Trophoblast cell (in vitro differentiated cells and primary cell): ENCODE results near the gene SETD3.
A peak's percentile ranks its signal among the peaks of the same experiment; 100 is the strongest.

Source experiments
- DNase-seq, 2 donors: peaks; one replicate each; pipeline ENCODE4 v3.0.0-alpha.2; 2016
- H2AFZ ChIP-seq: 2 replicates; pipeline ENCODE4 v1.6.1; 2013; ENCODE audit warnings: low read length, moderate library complexity, mild to moderate bottlenecking; ENCODE audit not compliant: insufficient read depth, poor library complexity
- H2AK5ac ChIP-seq: 2 replicates; pipeline ENCODE4 v1.6.1; 2013; ENCODE audit warnings: mild to moderate bottlenecking, low read length
- H2BK120ac ChIP-seq: 2 replicates; pipeline ENCODE4 v1.6.1; 2013; ENCODE audit warnings: low read length, mild to moderate bottlenecking, moderate library complexity; ENCODE audit not compliant: insufficient read depth, poor library complexity
- H2BK12ac ChIP-seq: 2 replicates; pipeline ENCODE4 v1.6.1; 2013; ENCODE audit warnings: mild to moderate bottlenecking, low read length, moderate library complexity
- H2BK5ac ChIP-seq: 2 replicates; pipeline ENCODE4 v1.6.1; 2013; ENCODE audit warnings: low read length, low read depth, moderate library complexity, mild to moderate bottlenecking; ENCODE audit not compliant: poor library complexity
- H3K14ac ChIP-seq: 2 replicates; pipeline ENCODE4 v1.6.1; 2013; ENCODE audit warnings: mild to moderate bottlenecking, low read length
- H3K18ac ChIP-seq: 2 replicates; pipeline ENCODE4 v1.6.1; 2013; ENCODE audit warnings: mild to moderate bottlenecking, low read length
- H3K23ac ChIP-seq: 2 replicates; pipeline ENCODE4 v1.6.1; 2013; ENCODE audit warnings: low read length
- H3K27ac ChIP-seq: 2 replicates; pipeline ENCODE4 v1.5.1; 2013; ENCODE audit warnings: low read depth, mild to moderate bottlenecking, inconsistent platforms, low read length, moderate library complexity
- H3K27me3 ChIP-seq: 2 replicates; pipeline ENCODE4 v1.6.1; 2013; ENCODE audit warnings: inconsistent platforms, mild to moderate bottlenecking, low read length, moderate library complexity; ENCODE audit not compliant: insufficient read depth
- H3K36me3 ChIP-seq, 2 experiments: 1 replicate in 1 of 2; 2 replicates in 1 of 2; pipeline ENCODE4 v1.6.1; 2013; ENCODE audit warnings: low read length in 2 of 2, mild to moderate bottlenecking in 2 of 2, moderate library complexity in 1 of 2; ENCODE audit not compliant: insufficient read depth in 2 of 2, control insufficient read depth in 1 of 2
- H3K4ac ChIP-seq: 2 replicates; pipeline ENCODE4 v1.6.1; 2013; ENCODE audit warnings: low read depth, mild to moderate bottlenecking, low read length, moderate library complexity
- H3K4me1 ChIP-seq, 2 experiments: 1 replicate in 1 of 2; 2 replicates in 1 of 2; pipeline ENCODE4 v1.6.1; 2013; ENCODE audit warnings: low read length in 2 of 2, mild to moderate bottlenecking in 2 of 2, moderate library complexity in 1 of 2; ENCODE audit not compliant: insufficient read depth in 2 of 2, control insufficient read depth in 1 of 2
- H3K4me2 ChIP-seq: 2 replicates; pipeline ENCODE4 v1.6.1; 2013; ENCODE audit warnings: inconsistent platforms, mild to moderate bottlenecking, low read length, moderate library complexity
- H3K4me3 ChIP-seq: 2 replicates; pipeline ENCODE4 v1.5.1; 2013; ENCODE audit warnings: mild to moderate bottlenecking, low read depth, low read length, inconsistent platforms
- H3K79me1 ChIP-seq: one replicate; pipeline ENCODE4 v1.6.1; 2013; ENCODE audit warnings: low read length
- H3K79me2 ChIP-seq: 2 replicates; pipeline ENCODE4 v1.6.1; 2013; ENCODE audit warnings: low read length, mild to moderate bottlenecking; ENCODE audit not compliant: control insufficient read depth, insufficient read depth, poor library complexity
- H3K9ac ChIP-seq: 2 replicates; pipeline ENCODE4 v1.6.1; 2013; ENCODE audit warnings: mild to moderate bottlenecking, low read length
- H3K9me3 ChIP-seq: 2 replicates; pipeline ENCODE4 v1.6.1; 2013; ENCODE audit warnings: low read depth, mild to moderate bottlenecking, control low read depth, inconsistent platforms, low read length; ENCODE audit not compliant: insufficient read depth
- H4K12ac ChIP-seq: 2 replicates; pipeline ENCODE4 v1.6.1; 2013; ENCODE audit warnings: low read depth, mild to moderate bottlenecking, low read length, moderate library complexity
- H4K8ac ChIP-seq: 2 replicates; pipeline ENCODE4 v1.6.1; 2013; ENCODE audit warnings: low read depth, mild to moderate bottlenecking, low read length, moderate library complexity
- H4K91ac ChIP-seq: one replicate; pipeline ENCODE4 v1.6.1; 2013; ENCODE audit warnings: low read depth, mild to moderate bottlenecking, low read length, moderate library complexity
- WGBS: extraction: QIAGEN DNeasy Blood & Tissue Kit; methylation state at CpG from one replicate; pipeline ENCODE4 v1.1.7; 2013; ENCODE audit warnings: missing lambda C conversion rate; ENCODE audit not compliant: insufficient read length, insufficient coverage; ENCODE audit errors: extremely low coverage; 5-methylcytosine and 5-hydroxymethylcytosine counted together

Gene SETD3

DNA sequence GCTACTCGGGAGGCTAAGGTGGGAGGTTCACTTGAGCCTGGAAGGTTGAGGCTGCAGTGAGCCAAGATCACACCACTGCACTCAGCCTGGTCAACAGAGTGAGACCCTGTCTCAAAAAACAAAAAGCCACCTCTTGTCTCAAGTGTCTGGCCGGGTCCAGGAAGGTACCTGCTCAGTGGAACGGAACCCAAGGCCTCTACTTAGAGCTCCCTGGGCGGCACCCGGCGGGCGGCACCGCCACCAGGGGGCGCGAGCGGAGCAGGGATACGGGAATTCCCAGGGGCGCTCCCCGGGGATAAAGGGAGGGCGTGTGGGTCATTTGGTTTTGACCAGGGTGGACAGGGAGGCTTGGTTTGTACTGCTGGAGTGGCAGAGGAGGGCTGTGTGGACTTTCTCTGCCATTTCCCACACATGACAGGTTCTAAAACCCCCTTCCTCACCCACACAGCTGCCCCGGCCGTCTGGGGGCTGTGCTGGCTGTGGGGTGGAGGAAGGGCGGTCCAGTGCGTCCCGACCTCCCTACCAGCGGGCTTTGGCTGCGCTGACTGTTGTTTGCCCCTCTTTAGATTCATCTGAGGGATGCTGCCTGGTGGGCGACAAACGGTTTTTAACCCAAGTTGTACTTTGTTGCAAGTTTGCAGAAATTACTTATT lies 91.4 kb downstream of the SETD3 start:
- Histone ChIP-seq H3K23ac (no peak overlapping the region), H2BK12ac (no peak overlapping the region), H3K4me2 (peak overlapping the region; percentile 39), H4K8ac (peak overlapping the region; percentile 1), H2BK5ac (no peak overlapping the region), H2AK5ac (no peak overlapping the region), H4K12ac (no peak overlapping the region), H3K79me1 (no peaks in the 10 kb centered on the region), H2BK120ac (no peak overlapping the region), H3K14ac (no peak overlapping the region), H3K9me3 (no peaks in the 10 kb centered on the region), H3K79me2 (no peaks in the 10 kb centered on the region), H3K18ac (peak overlapping the region; percentile 33), H3K36me3 (peaks cover 6 to 7% of the 10 kb centered on the region in 2 experiments), H3K4me1 (peaks cover 2 to 3% of the 10 kb centered on the region in 2 experiments), H3K27ac (no peak overlapping the region), H2AFZ (no peak overlapping the region), H3K4me3 (no peak overlapping the region), H3K9ac (no peak overlapping the region), H4K91ac (no peak overlapping the region), H3K4ac (no peak overlapping the region), H3K27me3 (no peaks in the 10 kb centered on the region)
- peak; percentile 60 to 78 for DNase-seq
- no CpG with 5 or more reads among the region's 24 CpGs for WGBS

DNA sequence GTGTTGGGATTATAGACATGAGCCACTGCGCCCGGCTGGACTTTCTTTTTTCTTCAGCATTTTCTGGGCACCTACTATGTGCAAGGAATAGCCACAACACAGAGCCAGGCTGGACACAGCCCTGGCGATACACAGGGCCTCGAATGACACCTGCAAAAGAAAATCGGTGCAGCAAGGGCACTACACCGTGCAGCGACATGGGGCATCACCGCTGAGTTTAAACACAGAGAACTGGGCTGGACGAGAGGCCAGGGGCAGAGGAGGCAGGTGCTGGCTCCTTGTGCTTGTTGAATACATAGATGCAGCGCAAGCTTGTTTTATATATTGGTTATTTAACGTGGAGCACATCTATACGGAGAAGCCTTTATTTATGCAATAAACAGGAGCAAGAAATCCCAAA lies 92.4 kb downstream of the SETD3 start:
- Histone ChIP-seq H2AFZ (no peak overlapping the region), H3K4me1 (peaks cover 2 to 3% of the 10 kb centered on the region in 2 experiments), H3K79me2 (no peaks in the 10 kb centered on the region), H3K4me2 (no peak overlapping the region), H3K36me3 (no peaks in the 10 kb centered on the region), H4K12ac (no peak overlapping the region), H4K91ac (no peak overlapping the region), H3K9me3 (no peaks in the 10 kb centered on the region), H2BK12ac (no peak overlapping the region), H3K23ac (no peak overlapping the region), H3K4ac (no peak overlapping the region), H3K27me3 (no peaks in the 10 kb centered on the region), H4K8ac (no peak overlapping the region), H2AK5ac (no peak overlapping the region), H3K79me1 (no peaks in the 10 kb centered on the region), H3K27ac (no peak overlapping the region), H3K14ac (no peak overlapping the region), H2BK120ac (no peak overlapping the region), H3K18ac (no peak overlapping the region), H2BK5ac (no peak overlapping the region), H3K4me3 (no peak overlapping the region), H3K9ac (no peak overlapping the region)
- WGBS = no CpG with 5 or more reads among the region's 12 CpGs
- DNase-seq = no peak

DNA sequence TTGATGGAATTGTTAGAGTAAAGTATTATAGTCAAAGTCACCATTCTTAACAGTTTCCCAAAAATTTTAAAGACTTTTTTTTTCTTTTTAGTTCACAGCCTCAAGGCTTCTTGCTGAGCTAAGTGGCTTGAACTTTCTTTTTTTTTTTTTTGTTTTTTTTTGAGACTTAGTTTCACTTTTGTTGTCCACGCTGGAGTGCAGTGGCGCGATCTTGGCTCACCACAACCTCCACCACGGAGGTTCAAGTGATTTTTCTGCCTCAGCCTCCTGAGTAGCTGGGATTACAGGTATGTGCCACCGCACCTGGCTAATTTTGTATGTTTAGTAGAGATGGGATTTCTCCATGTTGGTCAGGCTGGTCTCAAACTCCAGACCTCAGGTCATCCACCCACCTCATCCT lies 92.8 kb downstream of the SETD3 start:
- peaks cover 2 to 3% of the 10 kb centered on the region in 2 experiments for H3K4me1 ChIP-seq
- H4K12ac ChIP-seq = no peak overlapping the region
- H3K27me3 ChIP-seq = no peaks in the 10 kb centered on the region

DNA sequence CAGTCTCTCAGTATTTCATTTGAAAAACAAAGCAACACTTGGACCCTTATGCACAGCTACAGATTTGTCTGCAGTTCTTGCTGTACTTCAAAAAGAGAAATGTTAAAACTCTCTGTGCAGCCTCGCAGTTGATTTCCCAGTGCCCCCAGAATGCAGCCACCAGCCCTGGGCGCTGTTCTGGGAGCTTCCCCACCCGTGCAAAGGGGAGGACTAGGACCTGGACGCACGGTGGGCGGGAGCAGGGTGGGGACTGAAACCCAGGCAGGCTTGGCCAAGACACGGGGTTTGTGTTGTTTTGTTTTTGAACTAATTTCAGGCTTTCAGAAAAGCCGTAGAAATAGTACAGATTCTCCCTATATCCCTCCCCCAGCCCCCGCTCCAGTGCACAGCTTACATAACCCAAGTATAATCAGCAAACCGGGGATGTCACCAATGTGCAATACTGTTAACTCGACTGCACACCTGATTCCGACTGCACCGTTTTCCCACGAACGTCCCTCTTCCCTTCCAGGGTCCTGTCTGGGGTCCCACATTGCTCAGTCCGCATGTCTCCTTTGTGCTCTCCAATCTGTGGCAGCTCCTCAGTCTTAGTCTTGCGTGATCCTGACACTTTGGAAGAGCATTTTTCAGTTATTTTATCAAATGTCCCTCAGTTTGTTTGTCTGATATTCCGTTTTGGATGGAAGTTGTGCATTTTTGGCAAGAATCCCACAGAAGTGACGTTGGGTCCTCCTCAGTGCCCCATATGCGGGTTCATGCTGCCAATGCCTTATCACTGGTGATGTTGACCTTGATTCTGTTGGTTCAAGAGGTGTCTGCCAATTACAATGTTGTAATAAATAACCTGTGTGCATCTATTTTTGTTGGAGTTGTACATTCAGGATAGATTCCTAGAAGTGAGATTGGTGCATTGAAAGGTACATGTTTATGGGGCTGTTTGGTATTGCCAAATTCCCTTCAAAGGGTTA lies 95.9 kb downstream of the SETD3 start:
- H3K27me3 ChIP-seq = no peaks in the 10 kb centered on the region
- H3K79me2 ChIP-seq = no peaks in the 10 kb centered on the region
- no peak overlapping the region for H4K91ac ChIP-seq
- no peak overlapping the region for H3K14ac ChIP-seq
- H2BK12ac ChIP-seq = no peak overlapping the region
- H3K18ac ChIP-seq = no peak overlapping the region
- no peak overlapping the region for H3K4me2 ChIP-seq
- peaks cover 2 to 3% of the 10 kb centered on the region in 2 experiments for H3K4me1 ChIP-seq
- no peak overlapping the region for H2BK120ac ChIP-seq
- H3K23ac ChIP-seq = no peak overlapping the region
- no peaks in the 10 kb centered on the region for H3K36me3 ChIP-seq
- WGBS = no CpG with 5 or more reads among the region's 20 CpGs
- no peak overlapping the region for H2BK5ac ChIP-seq
- H3K9ac ChIP-seq = no peak overlapping the region
- H4K12ac ChIP-seq = no peak overlapping the region
- no peak overlapping the region for H4K8ac ChIP-seq
- no peak overlapping the region for H3K4ac ChIP-seq
- no peak overlapping the region for H2AK5ac ChIP-seq
- DNase-seq = no peak
- no peak overlapping the region for H2AFZ ChIP-seq
- no peaks in the 10 kb centered on the region for H3K79me1 ChIP-seq
- no peak overlapping the region for H3K4me3 ChIP-seq
- H3K9me3 ChIP-seq = no peaks in the 10 kb centered on the region
- no peak overlapping the region for H3K27ac ChIP-seq

More for the DNA sequence above, 92.8 kb downstream of the SETD3 start:
- H3K79me1 ChIP-seq = no peaks in the 10 kb centered on the region
- no peak overlapping the region for H3K4ac ChIP-seq
- no peak overlapping the region for H2BK120ac ChIP-seq
- no peak overlapping the region for H3K18ac ChIP-seq
- no peak overlapping the region for H3K27ac ChIP-seq
- no peak overlapping the region for H2AFZ ChIP-seq
- H4K8ac ChIP-seq = no peak overlapping the region
- no peak for DNase-seq
- no peak overlapping the region for H2AK5ac ChIP-seq
- no peak overlapping the region for H2BK5ac ChIP-seq
- H3K9me3 ChIP-seq = no peaks in the 10 kb centered on the region
- H3K4me3 ChIP-seq = no peak overlapping the region
- WGBS = no CpG with 5 or more reads among the region's 5 CpGs
- H3K9ac ChIP-seq = no peak overlapping the region
- H3K23ac ChIP-seq = no peak overlapping the region
- no peak overlapping the region for H3K4me2 ChIP-seq
- no peaks in the 10 kb centered on the region for H3K36me3 ChIP-seq
- H2BK12ac ChIP-seq = no peak overlapping the region
- H3K79me2 ChIP-seq = no peaks in the 10 kb centered on the region
- H3K14ac ChIP-seq = no peak overlapping the region
- H4K91ac ChIP-seq = no peak overlapping the region
